H9 (cell line): Measurements from ENCODE around the gene EFNA5. TPM values are rescaled to one million over a fixed set of nuclear protein-coding genes. Genes with fewer than 3 reads are reported as not detected.

Source experiments
- DNase-seq: peaks from one replicate; pipeline ENCODE4 v3.0.0-alpha.2; 2017
- H2AFZ ChIP-seq: one replicate; pipeline ENCODE4 v1.6.1; 2013; ENCODE audit warnings: mild to moderate bottlenecking, low read length, control low read depth, moderate library complexity
- H2AK5ac ChIP-seq: 2 replicates; pipeline ENCODE4 v1.6.1; 2013; ENCODE audit warnings: low read length, control low read depth, mixed read lengths; ENCODE audit not compliant: insufficient read length
- H2BK120ac ChIP-seq: one replicate; pipeline ENCODE4 v1.6.1; 2013; ENCODE audit warnings: low read depth, mild to moderate bottlenecking, low read length, control low read depth, inconsistent platforms; ENCODE audit not compliant: poor library complexity, severe bottlenecking
- H2BK12ac ChIP-seq: 2 replicates; pipeline ENCODE4 v1.6.1; 2013; ENCODE audit warnings: low read length, control low read depth, mixed read lengths, low read depth; ENCODE audit not compliant: insufficient read length
- H2BK15ac ChIP-seq: 2 replicates; pipeline ENCODE4 v1.6.1; 2013; ENCODE audit warnings: low read depth, low read length, control low read depth
- H2BK20ac ChIP-seq: one replicate; pipeline ENCODE4 v1.6.1; 2013; ENCODE audit warnings: low read depth, mild to moderate bottlenecking, low read length, control low read depth, inconsistent platforms; ENCODE audit not compliant: poor library complexity, severe bottlenecking
- H2BK5ac ChIP-seq: 2 replicates; pipeline ENCODE4 v1.6.1; 2013; ENCODE audit warnings: low read length, control low read depth, mixed read lengths; ENCODE audit not compliant: insufficient read length
- H3K14ac ChIP-seq: 2 replicates; pipeline ENCODE4 v1.6.1; 2013; ENCODE audit warnings: low read length, control low read depth; ENCODE audit not compliant: insufficient read depth
- H3K18ac ChIP-seq: 2 replicates; pipeline ENCODE4 v1.6.1; 2013; ENCODE audit warnings: low read depth, mild to moderate bottlenecking, mixed read lengths, low read length, control low read depth; ENCODE audit not compliant: insufficient read length
- H3K23ac ChIP-seq: 2 replicates; pipeline ENCODE4 v1.6.1; 2013; ENCODE audit warnings: low read length, control low read depth, mixed read lengths, low read depth; ENCODE audit not compliant: insufficient read length
- H3K23me2 ChIP-seq: 2 replicates; pipeline ENCODE4 v1.6.1; 2013; ENCODE audit warnings: low read depth, mild to moderate bottlenecking, mixed read lengths, low read length, control low read depth; ENCODE audit not compliant: insufficient read length, poor library complexity, severe bottlenecking
- H3K27ac ChIP-seq: 2 replicates; pipeline ENCODE4 v1.5.1; 2013; ENCODE audit warnings: low read length, control low read depth, mixed read lengths, low read depth; ENCODE audit not compliant: insufficient read length
- H3K27me3 ChIP-seq: 2 replicates; pipeline ENCODE4 v1.6.1; 2013; ENCODE audit warnings: low read length, control low read depth, inconsistent platforms; ENCODE audit not compliant: insufficient read depth
- H3K4ac ChIP-seq: 2 replicates; pipeline ENCODE4 v1.6.1; 2013; ENCODE audit warnings: low read depth, mild to moderate bottlenecking, control low read depth, inconsistent platforms, low read length, moderate library complexity
- H3K4me1 ChIP-seq: 2 replicates; pipeline ENCODE4 v1.6.1; 2013; ENCODE audit warnings: low read length, control low read depth, inconsistent platforms; ENCODE audit not compliant: insufficient read depth
- H3K4me2 ChIP-seq: 2 replicates; pipeline ENCODE4 v1.6.1; 2013; ENCODE audit warnings: low read length, control low read depth, mixed read lengths; ENCODE audit not compliant: insufficient read length, insufficient read depth
- H3K56ac ChIP-seq: 2 replicates; pipeline ENCODE4 v1.6.1; 2013; ENCODE audit warnings: low read depth, mild to moderate bottlenecking, mixed read lengths, low read length, control low read depth; ENCODE audit not compliant: insufficient read length
- H3K79me1 ChIP-seq: 2 replicates; pipeline ENCODE4 v1.6.1; 2013; ENCODE audit warnings: low read depth, mild to moderate bottlenecking, moderate library complexity, low read length, control low read depth, inconsistent platforms; ENCODE audit not compliant: insufficient read depth, poor library complexity, severe bottlenecking
- H3K79me2 ChIP-seq: 2 replicates; pipeline ENCODE4 v1.6.1; 2013; ENCODE audit warnings: low read length, control low read depth, inconsistent platforms; ENCODE audit not compliant: insufficient read depth
- H3K9ac ChIP-seq: 2 replicates; pipeline ENCODE4 v1.6.1; 2013; ENCODE audit warnings: low read length, control low read depth, mixed read lengths; ENCODE audit not compliant: insufficient read length; ENCODE audit errors: extremely low read depth
- H3K9me3 ChIP-seq: one replicate; pipeline ENCODE4 v1.6.1; 2013; ENCODE audit warnings: low read depth, low read length, inconsistent platforms; ENCODE audit not compliant: control insufficient read depth
- H3T11ph ChIP-seq: one replicate; pipeline ENCODE4 v1.6.1; 2013; ENCODE audit warnings: mild to moderate bottlenecking, low read length, control low read depth, inconsistent platforms
- H4K20me1 ChIP-seq: one replicate; pipeline ENCODE4 v1.6.1; 2013; ENCODE audit not compliant: control insufficient read depth, insufficient read length, insufficient read depth
- H4K5ac ChIP-seq: 2 replicates; pipeline ENCODE4 v1.6.1; 2013; ENCODE audit warnings: low read depth, mild to moderate bottlenecking, mixed read lengths, low read length, control low read depth; ENCODE audit not compliant: insufficient read length
- H4K8ac ChIP-seq: replicated peaks from 2 replicates; pipeline ENCODE4 v1.6.1; 2013; ENCODE audit warnings: low read length, control low read depth, mixed read lengths, low read depth; ENCODE audit not compliant: insufficient read length
- H4K91ac ChIP-seq: 2 replicates; pipeline ENCODE4 v1.6.1; 2013; ENCODE audit warnings: low read depth, mild to moderate bottlenecking, moderate library complexity, mixed read lengths, low read length, control low read depth; ENCODE audit not compliant: insufficient read length
- H3K27ac Mint-ChIP-seq, 3 experiments: 2 replicates in 2 of 3; 3 replicates in 1 of 3; pipeline ENCODE4 v1.8.0; 2020 to 2021; ENCODE audit warnings: mixed read lengths in 3 of 3, mild to moderate bottlenecking in 1 of 3, moderate library complexity in 1 of 3
- H3K27me3 Mint-ChIP-seq: 2 replicates; pipeline ENCODE4 v1.8.0; 2021; ENCODE audit warnings: low read depth, mild to moderate bottlenecking, moderate library complexity, mixed read lengths
- H3K36me3 Mint-ChIP-seq, 3 experiments: 2 replicates in 2 of 3; 3 replicates in 1 of 3; pipeline ENCODE4 v1.8.0; 2020 to 2021; ENCODE audit warnings: low read depth in 3 of 3, mixed read lengths in 3 of 3; ENCODE audit not compliant: insufficient read depth in 1 of 3
- H3K4me1 Mint-ChIP-seq, 2 experiments: 2 replicates each; pipeline ENCODE4 v1.8.0; 2020; ENCODE audit warnings: mixed read lengths in 2 of 2
- H3K4me3 Mint-ChIP-seq, 2 experiments: 2 replicates in 1 of 2; 3 replicates in 1 of 2; pipeline ENCODE4 v1.8.0; 2020 to 2021; ENCODE audit warnings: mild to moderate bottlenecking in 2 of 2, mixed read lengths in 2 of 2, moderate library complexity in 1 of 2
- H3K9me3 Mint-ChIP-seq, 2 experiments: 2 replicates in 1 of 2; 3 replicates in 1 of 2; pipeline ENCODE4 v1.8.0; 2020; ENCODE audit warnings: mild to moderate bottlenecking in 2 of 2, mixed read lengths in 2 of 2, moderate library complexity in 1 of 2
- WGBS: extraction: QIAGEN DNeasy Blood & Tissue Kit; methylation state at CpG from one replicate; pipeline ENCODE4 v1.1.7; 2013; ENCODE audit warnings: missing lambda C conversion rate, low lambda C conversion rate, mixed read lengths; ENCODE audit not compliant: insufficient read length; ENCODE audit errors: extremely low coverage; 5-methylcytosine and 5-hydroxymethylcytosine counted together
- total RNA-seq: library from RNA; stranded (reverse); gene quantifications from 2 replicates; pipeline ENCODE4 v1.2.1, GENCODE V29; 2021
- TF ChIP-seq, protein P1 (sequence below): fragments of 200-600 bp; sonication (generic); conservative IDR thresholded peaks from 3 replicates; pipeline ENCODE4 v1.8.0; 2021; ENCODE audit warnings: antibody characterized with exemption, mild to moderate bottlenecking

EFNA5 gene
- total RNA-seq, 1 experiment from 2014 or later, result 20.4 TPM

DNA sequence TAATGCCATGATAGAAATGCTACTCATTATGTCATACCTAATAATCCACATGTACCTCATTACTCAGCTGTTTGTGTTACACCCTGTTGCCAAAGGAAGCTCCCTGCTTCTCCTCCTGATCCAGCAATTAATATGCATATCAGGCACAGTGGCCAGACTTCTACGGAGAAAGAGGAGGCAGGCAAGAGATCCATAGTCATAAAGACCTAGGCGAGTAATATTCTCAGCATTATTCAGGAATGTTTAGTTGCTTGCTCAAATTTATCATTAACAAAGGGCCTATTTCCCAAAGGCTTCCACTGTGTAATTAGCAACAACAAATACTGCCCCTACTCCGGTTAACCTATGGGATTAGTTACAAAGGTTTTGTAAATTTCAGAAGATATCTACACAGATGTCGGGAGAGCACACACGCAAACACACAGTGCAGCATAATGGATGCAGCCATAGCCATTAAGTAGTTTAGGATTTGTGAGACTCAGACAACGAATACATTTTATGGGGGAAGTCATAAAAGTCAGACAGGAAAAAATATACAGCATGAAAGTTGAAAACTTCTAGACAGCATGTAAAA is 192.6 kb downstream of the EFNA5 start:
- Histone ChIP-seq H2BK20ac (no peak overlapping the region), H3K14ac (no peak overlapping the region), H2BK12ac (no peak overlapping the region), H4K91ac (no peak overlapping the region), H3K79me2 (no peaks in the 10 kb centered on the region), H3K4ac (no peak overlapping the region), H4K5ac (no peak overlapping the region), H3K79me1 (no peaks in the 10 kb centered on the region), H4K20me1 (no peaks in the 10 kb centered on the region), H3K27me3 (no peaks in the 10 kb centered on the region), H3K4me1 (peaks cover 8% of the 10 kb centered on the region), H3K9me3 (no peaks in the 10 kb centered on the region), H2AFZ (no peak overlapping the region), H2BK120ac (no peak overlapping the region), H3K18ac (no peak overlapping the region), H3T11ph (no peak overlapping the region), H2BK15ac (no peak overlapping the region), H3K23me2 (no peaks in the 10 kb centered on the region), H3K4me2 (no peak overlapping the region), H4K8ac (no peak overlapping the region), H3K56ac (no peak overlapping the region), H2AK5ac (no peak overlapping the region), H3K9ac (no peak overlapping the region), H2BK5ac (no peak overlapping the region), H3K23ac (no peak overlapping the region), H3K27ac (no peak overlapping the region)
- Mint-ChIP-seq H3K4me3 (no peak overlapping the region), H3K36me3 (peaks cover 0 to 5% (median 2%) of the 10 kb centered on the region in 3 experiments; a peak in 2 of 7 replicates), H3K4me1 (peaks cover 71 to 72% of the 10 kb centered on the region in 2 experiments), H3K27me3 (no peaks in the 10 kb centered on the region), H3K9me3 (no peaks in the 10 kb centered on the region), H3K27ac (peak overlapping the region in 1 of 3 experiments; percentile 83; a peak in 3 of 7 replicates)
- no peak for DNase-seq
- WGBS, result no CpG with 5 or more reads among the region's 6 CpGs
- TF ChIP-seq, protein P1, sequence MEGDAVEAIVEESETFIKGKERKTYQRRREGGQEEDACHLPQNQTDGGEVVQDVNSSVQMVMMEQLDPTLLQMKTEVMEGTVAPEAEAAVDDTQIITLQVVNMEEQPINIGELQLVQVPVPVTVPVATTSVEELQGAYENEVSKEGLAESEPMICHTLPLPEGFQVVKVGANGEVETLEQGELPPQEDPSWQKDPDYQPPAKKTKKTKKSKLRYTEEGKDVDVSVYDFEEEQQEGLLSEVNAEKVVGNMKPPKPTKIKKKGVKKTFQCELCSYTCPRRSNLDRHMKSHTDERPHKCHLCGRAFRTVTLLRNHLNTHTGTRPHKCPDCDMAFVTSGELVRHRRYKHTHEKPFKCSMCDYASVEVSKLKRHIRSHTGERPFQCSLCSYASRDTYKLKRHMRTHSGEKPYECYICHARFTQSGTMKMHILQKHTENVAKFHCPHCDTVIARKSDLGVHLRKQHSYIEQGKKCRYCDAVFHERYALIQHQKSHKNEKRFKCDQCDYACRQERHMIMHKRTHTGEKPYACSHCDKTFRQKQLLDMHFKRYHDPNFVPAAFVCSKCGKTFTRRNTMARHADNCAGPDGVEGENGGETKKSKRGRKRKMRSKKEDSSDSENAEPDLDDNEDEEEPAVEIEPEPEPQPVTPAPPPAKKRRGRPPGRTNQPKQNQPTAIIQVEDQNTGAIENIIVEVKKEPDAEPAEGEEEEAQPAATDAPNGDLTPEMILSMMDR, result no peak
